Omental fat pad (tissue), 4 donors: Measurements from ENCODE around the gene TTLL5. TPM values are rescaled to one million over a fixed set of nuclear protein-coding genes. Genes with fewer than 3 reads are reported as not detected.

Source experiments
- ATAC-seq: fragments of 150-250 bp; one replicate; pipeline ENCODE4 v1.9.1; 2016; ENCODE audit warnings: mild to moderate bottlenecking, moderate library complexity; ENCODE audit not compliant: low FRiP score
- DNase-seq: peaks from one replicate; pipeline ENCODE4 v3.0.0-alpha.2; 2019; ENCODE audit warnings: low spot score
- CTCF ChIP-seq, 3 donors: fragments of 450-650 bp; IDR thresholded peaks; one replicate each; pipeline ENCODE4 v1.5.1; 2016 to 2017; ENCODE audit warnings: antibody characterized with exemption in 3 of 3, mild to moderate bottlenecking in 3 of 3, moderate library complexity in 2 of 3
- total RNA-seq, 4 donors: library from RNA; depleted of rRNA; stranded (reverse); fragments of >200 nt; gene quantifications; one replicate each; pipeline ENCODE4 v1.1.0, GENCODE V29; 2016

TTLL5 gene
- total RNA-seq, 4 donors from 2014 or later, result 17.3 to 28.2 (median 22.2) TPM

- TF ChIP-seq CTCF (IDR thresholded peaks at IDR 0.05), result no peak
- ATAC-seq, result no peak
- DNase-seq, result no peak
These were observed 38.3 kb downstream of the TTLL5 start for GRCh38 chr14:75699331-75699730.

GRCh38 chr14:75700295-75700694 is 39.2 kb downstream of the TTLL5 start:
- TF ChIP-seq CTCF (IDR thresholded peaks at IDR 0.05), result no peak

GRCh38 chr14:75702122-75702521 is 41.1 kb downstream of the TTLL5 start:
- peak; percentile 26 for ATAC-seq
- no peak for TF ChIP-seq CTCF (IDR thresholded peaks at IDR 0.05)
- no peak for DNase-seq

More at GRCh38 chr14:75700295-75700694, 39.2 kb downstream of the TTLL5 start:
- no peak for DNase-seq
- no peak for ATAC-seq

- peak; percentile 50 for ATAC-seq
- no peak for DNase-seq
These were observed 41.7 kb downstream of the TTLL5 start for GRCh38 chr14:75702616-75703261.

GRCh38 chr14:75703467-75703866 is 42.4 kb downstream of the TTLL5 start:
- ATAC-seq (no peak), DNase-seq (no peak)
- no peak for TF ChIP-seq CTCF (IDR thresholded peaks at IDR 0.05)

More at GRCh38 chr14:75702616-75703261, 41.7 kb downstream of the TTLL5 start:
- TF ChIP-seq CTCF (IDR thresholded peaks at IDR 0.05), result no peak

GRCh38 chr14:75705014-75705413 is 44.0 kb downstream of the TTLL5 start:
- ATAC-seq, result no peak
- no peak for TF ChIP-seq CTCF (IDR thresholded peaks at IDR 0.05)
- DNase-seq, result no peak

GRCh38 chr14:75709207-75709812 is 48.3 kb downstream of the TTLL5 start:
- peak in 1 of 3 donors; percentile 11 for TF ChIP-seq CTCF (IDR thresholded peaks at IDR 0.05)
- peak; percentile 57 for DNase-seq
- peak; percentile 76 for ATAC-seq
